Measurements from ENCODE around the gene ARL6IP4.
A peak's percentile ranks its signal among the peaks of the same experiment; 100 is the strongest.

- TF ChIP-seq, protein P1, sequence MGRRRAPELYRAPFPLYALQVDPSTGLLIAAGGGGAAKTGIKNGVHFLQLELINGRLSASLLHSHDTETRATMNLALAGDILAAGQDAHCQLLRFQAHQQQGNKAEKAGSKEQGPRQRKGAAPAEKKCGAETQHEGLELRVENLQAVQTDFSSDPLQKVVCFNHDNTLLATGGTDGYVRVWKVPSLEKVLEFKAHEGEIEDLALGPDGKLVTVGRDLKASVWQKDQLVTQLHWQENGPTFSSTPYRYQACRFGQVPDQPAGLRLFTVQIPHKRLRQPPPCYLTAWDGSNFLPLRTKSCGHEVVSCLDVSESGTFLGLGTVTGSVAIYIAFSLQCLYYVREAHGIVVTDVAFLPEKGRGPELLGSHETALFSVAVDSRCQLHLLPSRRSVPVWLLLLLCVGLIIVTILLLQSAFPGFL (CRISPR knock-in tag; IDR thresholded peaks at IDR 0.05; ENCODE audit: borderline replicate concordance) = no peak; the same call in 1 of the 2 replicates
- TF ChIP-seq CTCF (IDR thresholded peaks at IDR 0.05) (no peak), NR3C1 (CRISPR knock-in tag; conservative IDR thresholded peaks at IDR 0.05; ENCODE audit: low read depth) (no peak), ZNF232 (CRISPR knock-in tag; IDR thresholded peaks at IDR 0.05) (no peak), ATF2 (CRISPR knock-in tag; IDR thresholded peaks at IDR 0.05; ENCODE audit: borderline replicate concordance, low read depth) (no peak), AFF4 (CRISPR knock-in tag; IDR thresholded peaks at IDR 0.05; ENCODE audit: borderline replicate concordance) (peak; percentile 80), CREM (CRISPR knock-in tag; IDR thresholded peaks at IDR 0.05) (no peak)
- TF ChIP-seq, protein P2, sequence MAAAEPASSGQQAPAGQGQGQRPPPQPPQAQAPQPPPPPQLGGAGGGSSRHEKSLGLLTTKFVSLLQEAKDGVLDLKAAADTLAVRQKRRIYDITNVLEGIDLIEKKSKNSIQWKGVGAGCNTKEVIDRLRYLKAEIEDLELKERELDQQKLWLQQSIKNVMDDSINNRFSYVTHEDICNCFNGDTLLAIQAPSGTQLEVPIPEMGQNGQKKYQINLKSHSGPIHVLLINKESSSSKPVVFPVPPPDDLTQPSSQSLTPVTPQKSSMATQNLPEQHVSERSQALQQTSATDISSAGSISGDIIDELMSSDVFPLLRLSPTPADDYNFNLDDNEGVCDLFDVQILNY (CRISPR knock-in tag; IDR thresholded peaks at IDR 0.05) = peak; percentile 69
- TF ChIP-seq, protein P3, sequence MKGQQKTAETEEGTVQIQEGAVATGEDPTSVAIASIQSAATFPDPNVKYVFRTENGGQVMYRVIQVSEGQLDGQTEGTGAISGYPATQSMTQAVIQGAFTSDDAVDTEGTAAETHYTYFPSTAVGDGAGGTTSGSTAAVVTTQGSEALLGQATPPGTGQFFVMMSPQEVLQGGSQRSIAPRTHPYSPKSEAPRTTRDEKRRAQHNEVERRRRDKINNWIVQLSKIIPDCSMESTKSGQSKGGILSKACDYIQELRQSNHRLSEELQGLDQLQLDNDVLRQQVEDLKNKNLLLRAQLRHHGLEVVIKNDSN (CRISPR knock-in tag; IDR thresholded peaks at IDR 0.05) = no peak
- TF ChIP-seq, protein P4, sequence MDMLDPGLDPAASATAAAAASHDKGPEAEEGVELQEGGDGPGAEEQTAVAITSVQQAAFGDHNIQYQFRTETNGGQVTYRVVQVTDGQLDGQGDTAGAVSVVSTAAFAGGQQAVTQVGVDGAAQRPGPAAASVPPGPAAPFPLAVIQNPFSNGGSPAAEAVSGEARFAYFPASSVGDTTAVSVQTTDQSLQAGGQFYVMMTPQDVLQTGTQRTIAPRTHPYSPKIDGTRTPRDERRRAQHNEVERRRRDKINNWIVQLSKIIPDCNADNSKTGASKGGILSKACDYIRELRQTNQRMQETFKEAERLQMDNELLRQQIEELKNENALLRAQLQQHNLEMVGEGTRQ (CRISPR knock-in tag; IDR thresholded peaks at IDR 0.05) = no peak
Observed at GRCh38 chr12:122980183-122981035, at the start of gene ARL6IP4.

All from WTC11 (cell line).